ENCODE results near the gene SERGEF. TPM values are rescaled to one million over a fixed set of nuclear protein-coding genes. Genes with fewer than 3 reads are reported as not detected.
"Not testable (repeated sequence)": the region's sequence is repeated elsewhere in the genome, so short reads cannot be mapped to it uniquely, and the experiment has no call there.

SERGEF gene
- polyA plus RNA-seq, 3 donors: 18.0 to 22.1 (median 18.8) TPM

- not testable (repeated sequence) for DNase-seq (ENCODE audit: low read depth in 3 of 3, low spot score in 2 of 3)
Measured at GRCh38 chr11:17868398-17868797, 144.4 kb downstream of the SERGEF start.

- DNase-seq (ENCODE audit: low read depth in 3 of 3, low spot score in 2 of 3): no peak
Measured at GRCh38 chr11:17867341-17867740, 145.5 kb downstream of the SERGEF start.

- DNase-seq (ENCODE audit: low read depth in 3 of 3, low spot score in 2 of 3): no peak
Measured at GRCh38 chr11:17865765-17866428, 146.9 kb downstream of the SERGEF start.

GRCh38 chr11:17864478-17864941 lies 148.3 kb downstream of the SERGEF start:
- no peak for DNase-seq (ENCODE audit: low read depth in 3 of 3, low spot score in 2 of 3)

GRCh38 chr11:17861036-17861755 lies 151.7 kb downstream of the SERGEF start:
- no peak for DNase-seq (ENCODE audit: low read depth in 3 of 3, low spot score in 2 of 3)

- DNase-seq (ENCODE audit: low read depth in 3 of 3, low spot score in 2 of 3): no peak
Measured at GRCh38 chr11:17859552-17859951, 153.3 kb downstream of the SERGEF start.

GRCh38 chr11:17855531-17856290 lies 157.1 kb downstream of the SERGEF start:
- DNase-seq (ENCODE audit: low read depth in 3 of 3, low spot score in 2 of 3): no peak

GRCh38 chr11:17853280-17853679 lies 159.6 kb downstream of the SERGEF start:
- no peak for DNase-seq (ENCODE audit: low read depth in 3 of 3, low spot score in 2 of 3)

- no peak for DNase-seq (ENCODE audit: low read depth in 3 of 3, low spot score in 2 of 3)
Measured at GRCh38 chr11:17852246-17852645, 160.6 kb downstream of the SERGEF start.

- DNase-seq (ENCODE audit: low read depth in 3 of 3, low spot score in 2 of 3): no peak
Measured at GRCh38 chr11:17851697-17852096, 161.2 kb downstream of the SERGEF start.

- DNase-seq (ENCODE audit: low read depth in 3 of 3, low spot score in 2 of 3): no peak
Measured at GRCh38 chr11:17850336-17850735, 162.5 kb downstream of the SERGEF start.

GRCh38 chr11:17848715-17849114 lies 164.1 kb downstream of the SERGEF start:
- DNase-seq (ENCODE audit: low read depth in 3 of 3, low spot score in 2 of 3): no peak

GRCh38 chr11:17846852-17847453 lies 165.9 kb downstream of the SERGEF start:
- DNase-seq (ENCODE audit: low read depth in 3 of 3, low spot score in 2 of 3): no peak

GRCh38 chr11:17845431-17845881 lies 167.4 kb downstream of the SERGEF start:
- DNase-seq (ENCODE audit: low read depth in 3 of 3, low spot score in 2 of 3): no peak

GRCh38 chr11:17840101-17840548 lies 172.7 kb downstream of the SERGEF start:
- no peak for DNase-seq (ENCODE audit: low read depth in 3 of 3, low spot score in 2 of 3)

GRCh38 chr11:17839450-17839849 lies 173.4 kb downstream of the SERGEF start:
- no peak for DNase-seq (ENCODE audit: low read depth in 3 of 3, low spot score in 2 of 3)

- DNase-seq (ENCODE audit: low read depth in 3 of 3, low spot score in 2 of 3): no peak
Measured at GRCh38 chr11:17838102-17838501, 174.7 kb downstream of the SERGEF start.

- DNase-seq (ENCODE audit: low read depth in 3 of 3, low spot score in 2 of 3): no peak
Measured at GRCh38 chr11:17831883-17832282, 181.0 kb downstream of the SERGEF start.

GRCh38 chr11:17831228-17831627 lies 181.6 kb downstream of the SERGEF start:
- no peak for DNase-seq (ENCODE audit: low read depth in 3 of 3, low spot score in 2 of 3)

GRCh38 chr11:17828311-17828751 lies 184.5 kb downstream of the SERGEF start:
- peak in 1 of 3 donors; percentile 67 for DNase-seq (ENCODE audit: low read depth in 3 of 3, low spot score in 2 of 3)

GRCh38 chr11:17827006-17827405 lies 185.8 kb downstream of the SERGEF start:
- DNase-seq (ENCODE audit: low read depth in 3 of 3, low spot score in 2 of 3): no peak
